ENCODE results near the gene MAGOHB.

Gene MAGOHB

DNA sequence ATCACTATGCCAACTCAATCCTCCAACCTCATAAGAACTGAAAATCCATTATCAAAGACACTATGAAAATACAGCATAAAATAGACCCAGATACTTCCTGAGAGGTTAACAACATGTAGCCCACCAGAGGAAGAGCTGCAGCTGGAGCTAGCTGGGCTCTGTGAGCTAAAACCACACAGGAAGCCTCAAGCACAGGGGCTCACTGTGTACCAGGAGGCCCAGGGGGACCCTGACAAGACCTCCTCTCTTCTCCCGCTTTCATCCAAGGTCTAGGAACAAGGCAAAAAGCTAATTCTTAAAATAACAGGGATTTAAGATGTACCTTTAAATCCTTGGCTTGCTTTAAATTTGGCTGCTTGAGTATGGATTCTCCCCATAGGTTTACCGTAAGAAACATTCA is 54.2 kb downstream of the MAGOHB start:
- DNase-seq (ENCODE audit: low read depth): no peak
- no peak overlapping the region for H3K4me3 ChIP-seq (ENCODE audit: low read depth, low read length)

DNA sequence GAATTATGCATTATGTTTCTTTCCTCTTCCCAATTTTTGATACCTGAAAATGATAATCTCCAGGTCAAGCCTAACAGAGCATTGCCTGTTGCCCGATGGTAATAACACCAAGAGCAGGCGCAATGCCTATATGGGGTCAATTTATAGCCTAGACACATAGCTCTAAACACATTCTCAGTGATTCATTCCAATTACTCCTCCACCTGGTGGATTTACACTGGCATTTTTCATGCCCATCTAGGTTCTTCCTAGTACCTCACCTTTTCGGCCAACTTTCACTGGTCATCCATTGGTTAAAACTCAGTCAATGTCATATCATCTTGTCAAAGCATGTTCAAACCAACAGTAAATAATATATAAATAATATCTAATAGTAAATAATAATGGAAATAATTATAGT is 54.6 kb downstream of the MAGOHB start:
- no peak for DNase-seq (ENCODE audit: low read depth)
- H3K4me3 ChIP-seq (ENCODE audit: low read depth, low read length): no peak overlapping the region

DNA sequence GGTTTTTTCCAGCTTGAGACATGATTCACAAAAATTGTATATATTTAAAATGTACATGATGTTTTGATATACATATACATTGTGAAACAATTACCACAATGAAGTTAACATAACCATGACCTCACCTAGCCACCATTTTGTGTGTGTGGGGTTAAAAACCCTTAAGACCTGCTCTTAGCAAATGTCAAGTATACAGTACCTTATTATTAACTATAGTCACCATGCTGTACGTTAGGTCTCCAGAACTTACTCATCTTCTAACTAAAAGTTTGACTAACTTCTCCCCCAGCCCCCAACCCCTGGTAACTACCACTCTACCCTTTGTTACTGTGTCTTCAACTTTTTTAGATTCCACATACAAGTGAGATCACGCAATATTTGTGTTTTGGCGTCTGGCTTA is 55.1 kb downstream of the MAGOHB start:
- DNase-seq (ENCODE audit: low read depth): no peak
- no peak overlapping the region for H3K4me3 ChIP-seq (ENCODE audit: low read depth, low read length)

DNA sequence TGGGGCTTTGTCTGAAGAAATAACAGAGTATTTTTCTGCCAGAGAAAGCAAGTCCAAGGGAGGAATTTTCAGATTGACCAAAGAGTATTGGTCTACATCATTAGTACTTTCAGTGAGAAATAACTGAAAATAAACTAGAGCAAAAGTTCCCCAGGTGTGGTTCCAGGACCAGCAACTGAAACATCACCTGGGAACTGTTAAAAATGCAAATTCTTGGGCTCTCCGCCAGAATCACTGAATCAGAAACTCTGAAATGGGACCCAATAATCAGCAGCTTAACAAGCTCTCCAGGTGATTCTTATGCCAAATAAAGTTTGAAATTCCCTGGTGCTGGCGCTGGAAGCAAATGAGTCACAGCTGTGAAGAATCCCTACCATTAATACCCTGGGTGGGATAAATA is 55.6 kb downstream of the MAGOHB start:
- no peak for DNase-seq (ENCODE audit: low read depth)
- H3K4me3 ChIP-seq (ENCODE audit: low read depth, low read length): no peak overlapping the region

DNA sequence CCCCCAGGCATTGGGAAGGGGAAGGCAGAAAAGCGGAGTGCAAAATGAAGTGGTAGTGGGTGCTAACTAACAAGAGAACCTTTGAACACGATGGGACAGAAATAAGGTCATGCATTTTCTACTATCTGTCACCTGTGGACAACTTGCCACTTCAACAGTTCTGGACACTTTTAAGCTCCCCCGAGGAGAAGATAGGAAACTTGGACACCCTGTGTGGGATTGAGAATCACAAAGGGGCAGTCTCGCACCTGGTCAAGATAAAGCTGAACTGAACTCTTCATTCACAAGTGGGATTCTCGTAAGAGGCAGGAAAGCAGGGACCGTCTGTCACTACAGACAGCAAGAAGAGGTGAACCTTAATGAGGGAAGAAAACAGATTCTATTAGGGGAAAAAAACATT is 56.1 kb downstream of the MAGOHB start:
- H3K4me3 ChIP-seq (ENCODE audit: low read depth, low read length): no peak overlapping the region
- no peak for DNase-seq (ENCODE audit: low read depth)

DNA sequence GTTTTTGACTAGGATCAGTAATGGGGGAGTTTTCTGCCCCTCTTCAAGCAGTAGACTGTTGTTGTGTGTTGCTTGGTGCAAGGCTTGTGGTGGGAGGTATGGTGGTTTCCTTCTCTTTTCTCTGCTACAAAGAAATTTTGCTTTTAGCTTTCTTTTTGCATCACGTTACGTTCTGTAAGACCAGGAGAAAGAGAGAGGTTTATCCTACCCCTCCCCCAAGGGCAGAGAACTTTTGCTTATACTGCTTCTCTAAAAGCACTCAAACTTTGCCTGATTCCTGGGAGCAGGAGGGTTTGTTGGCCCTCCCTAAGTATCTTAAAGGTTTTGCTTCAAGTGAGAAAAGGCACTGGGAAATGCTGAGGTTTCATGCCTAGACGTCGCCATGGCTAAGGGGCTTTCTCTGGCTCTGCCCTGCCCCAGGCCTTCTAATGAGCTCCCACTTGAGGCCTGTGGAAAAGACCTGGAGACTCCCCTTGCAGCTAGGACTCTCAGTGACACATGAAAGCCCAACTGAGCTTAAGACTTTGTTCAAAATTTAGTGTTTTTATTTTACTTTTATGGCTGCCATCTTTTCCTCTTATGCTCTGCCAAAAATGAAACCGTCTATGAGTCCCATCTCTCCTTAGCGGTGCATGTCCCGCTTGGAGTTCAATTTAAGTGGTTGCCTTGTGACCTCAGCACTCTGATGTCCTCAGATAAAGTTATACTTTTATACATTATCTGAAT is 58.5 kb downstream of the MAGOHB start:
- DNase-seq (ENCODE audit: low read depth): no peak
- H3K4me3 ChIP-seq (ENCODE audit: low read depth, low read length): no peak overlapping the region

DNA sequence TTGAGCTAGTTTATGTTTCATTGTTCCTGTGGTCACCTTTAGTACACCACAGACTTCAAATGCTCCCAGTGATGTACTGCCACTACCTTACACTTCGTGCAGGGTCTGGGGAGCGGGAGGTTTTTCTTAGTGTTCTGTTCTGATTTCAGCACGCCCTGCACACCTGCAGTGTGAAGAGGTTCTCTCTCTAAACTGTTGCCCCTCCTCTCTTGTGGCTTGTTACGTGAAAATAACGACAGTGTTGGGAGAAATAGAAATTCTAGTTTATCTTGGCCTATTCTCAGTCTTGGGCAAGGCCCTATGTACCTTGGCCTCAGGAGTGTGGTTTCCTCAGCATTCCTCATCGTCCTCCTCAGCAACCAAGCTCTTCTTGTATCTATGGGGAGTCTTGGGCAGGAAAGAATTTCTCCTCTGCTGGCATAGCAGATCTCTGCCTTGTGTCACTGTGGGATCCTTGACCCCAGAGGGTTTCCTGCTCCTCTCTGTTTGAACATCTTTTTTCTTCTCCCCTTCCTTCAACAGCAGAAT is 59.1 kb downstream of the MAGOHB start:
- DNase-seq (ENCODE audit: low read depth): no peak
- no peak overlapping the region for H3K4me3 ChIP-seq (ENCODE audit: low read depth, low read length)
